Breast epithelium (tissue), 3 donors: ENCODE results near the gene TXNRD1.

Experiments used
- POLR2AphosphoS5 ChIP-seq, 3 donors: sonication (generic); formaldehyde crosslinking; IDR thresholded peaks; one replicate each; pipeline ENCODE4 v1.6.1; 2017; ENCODE audit warnings: antibody characterized with exemption in 3 of 3
- TF ChIP-seq, protein P1 (sequence below), 3 donors: fragments of 450-650 bp; IDR thresholded peaks; one replicate each; pipeline ENCODE4 v1.5.1; 2016 to 2017; ENCODE audit warnings: antibody characterized with exemption in 3 of 3, mild to moderate bottlenecking in 3 of 3, moderate library complexity in 3 of 3

DNA sequence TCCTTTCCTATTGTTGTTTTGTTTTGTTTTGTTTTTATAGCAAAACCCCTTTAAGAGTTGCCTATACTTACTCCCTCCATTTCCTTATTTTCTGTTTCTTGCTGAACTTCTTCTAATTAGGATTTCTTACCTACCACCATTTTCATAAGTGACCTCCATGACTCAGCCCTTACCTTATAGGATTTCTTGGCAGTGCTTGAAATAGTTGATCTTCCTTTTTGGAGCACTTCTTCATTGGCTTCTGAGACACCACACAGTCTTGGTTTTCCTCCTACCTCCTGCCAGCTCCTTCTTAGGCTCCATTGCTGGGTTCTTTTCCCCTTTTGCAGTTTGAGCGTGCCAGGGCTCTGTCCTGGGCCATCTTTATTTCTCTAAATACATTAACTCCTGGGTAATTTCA lies 64.5 kb downstream of the TXNRD1 start:
- TF ChIP-seq, protein P1, sequence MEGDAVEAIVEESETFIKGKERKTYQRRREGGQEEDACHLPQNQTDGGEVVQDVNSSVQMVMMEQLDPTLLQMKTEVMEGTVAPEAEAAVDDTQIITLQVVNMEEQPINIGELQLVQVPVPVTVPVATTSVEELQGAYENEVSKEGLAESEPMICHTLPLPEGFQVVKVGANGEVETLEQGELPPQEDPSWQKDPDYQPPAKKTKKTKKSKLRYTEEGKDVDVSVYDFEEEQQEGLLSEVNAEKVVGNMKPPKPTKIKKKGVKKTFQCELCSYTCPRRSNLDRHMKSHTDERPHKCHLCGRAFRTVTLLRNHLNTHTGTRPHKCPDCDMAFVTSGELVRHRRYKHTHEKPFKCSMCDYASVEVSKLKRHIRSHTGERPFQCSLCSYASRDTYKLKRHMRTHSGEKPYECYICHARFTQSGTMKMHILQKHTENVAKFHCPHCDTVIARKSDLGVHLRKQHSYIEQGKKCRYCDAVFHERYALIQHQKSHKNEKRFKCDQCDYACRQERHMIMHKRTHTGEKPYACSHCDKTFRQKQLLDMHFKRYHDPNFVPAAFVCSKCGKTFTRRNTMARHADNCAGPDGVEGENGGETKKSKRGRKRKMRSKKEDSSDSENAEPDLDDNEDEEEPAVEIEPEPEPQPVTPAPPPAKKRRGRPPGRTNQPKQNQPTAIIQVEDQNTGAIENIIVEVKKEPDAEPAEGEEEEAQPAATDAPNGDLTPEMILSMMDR (IDR thresholded peaks at IDR 0.05), result no peak
- no peak for TF ChIP-seq POLR2AphosphoS5 (IDR thresholded peaks at IDR 0.05)
